Measurements from ENCODE around the gene LRRC32. TPM values are rescaled to one million over a fixed set of nuclear protein-coding genes. Genes with fewer than 3 reads are reported as not detected.

The LRRC32 gene
- total RNA-seq, 1 experiment from 2014 or later = 0.46 TPM

DNA sequence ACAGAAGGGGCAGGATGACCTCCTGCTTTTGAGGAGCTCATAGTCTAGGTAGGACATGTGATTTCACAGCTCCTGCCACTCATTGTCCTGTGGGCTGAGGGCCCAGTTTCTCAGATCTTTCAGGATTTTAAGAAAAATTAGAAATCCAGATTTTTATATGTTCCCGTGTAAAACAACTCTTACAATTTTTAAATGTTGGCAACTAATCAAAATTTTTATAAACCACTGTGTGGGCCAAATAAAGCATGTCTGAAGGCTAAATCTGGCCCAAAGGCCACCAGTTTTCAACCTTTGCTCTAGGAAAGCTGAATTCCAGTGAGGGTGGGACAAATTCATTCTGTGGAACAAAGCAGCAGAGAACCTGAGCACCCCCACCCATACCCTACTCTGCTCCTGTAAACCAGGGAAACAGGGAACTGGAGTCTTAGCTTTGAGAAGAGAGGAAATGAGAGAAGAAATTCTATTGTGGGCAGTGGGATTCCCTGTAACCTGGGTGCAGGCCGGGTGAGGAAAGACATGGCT lies 20.6 kb downstream of the LRRC32 start:
- Histone ChIP-seq H3K9ac (ENCODE audit: extremely low read depth, insufficient read length, low read length) (no peak overlapping the region), H3K56ac (ENCODE audit: insufficient read length, low read depth, low read length) (no peak overlapping the region), H2AK5ac (ENCODE audit: insufficient read length, low read length) (no peak overlapping the region), H2BK20ac (ENCODE audit: low read depth, low read length, poor library complexity, severe bottlenecking) (no peak overlapping the region), H3K18ac (ENCODE audit: insufficient read length, low read depth, low read length) (no peak overlapping the region), H3K4ac (ENCODE audit: low read depth, low read length) (no peak overlapping the region), H4K8ac (replicated peaks; ENCODE audit: insufficient read length, low read depth, low read length) (no peak overlapping the region), H3K79me1 (ENCODE audit: insufficient read depth, low read depth, low read length, poor library complexity, severe bottlenecking) (no peaks in the 10 kb centered on the region), H3K9me3 (ENCODE audit: control insufficient read depth, low read depth, low read length) (no peaks in the 10 kb centered on the region), H3K79me2 (ENCODE audit: insufficient read depth, low read length) (no peaks in the 10 kb centered on the region), H3K14ac (ENCODE audit: insufficient read depth, low read length) (no peak overlapping the region), H2AFZ (ENCODE audit: low read length) (no peak overlapping the region), H3K23me2 (ENCODE audit: insufficient read length, low read depth, low read length, poor library complexity, severe bottlenecking) (no peaks in the 10 kb centered on the region), H4K5ac (ENCODE audit: insufficient read length, low read depth, low read length) (no peak overlapping the region), H3K27me3 (ENCODE audit: insufficient read depth, low read length) (no peaks in the 10 kb centered on the region), H2BK5ac (ENCODE audit: insufficient read length, low read length) (no peak overlapping the region), H3T11ph (ENCODE audit: low read length) (no peak overlapping the region), H2BK15ac (ENCODE audit: low read depth, low read length) (no peak overlapping the region), H2BK120ac (ENCODE audit: low read depth, low read length, poor library complexity, severe bottlenecking) (no peak overlapping the region), H4K20me1 (ENCODE audit: control insufficient read depth, insufficient read depth, insufficient read length) (no peaks in the 10 kb centered on the region), H3K23ac (ENCODE audit: insufficient read length, low read depth, low read length) (no peak overlapping the region), H4K91ac (ENCODE audit: insufficient read length, low read depth, low read length) (no peak overlapping the region), H3K4me1 (ENCODE audit: insufficient read depth, low read length) (no peaks in the 10 kb centered on the region), H3K27ac (ENCODE audit: insufficient read length, low read depth, low read length) (no peak overlapping the region), H3K4me2 (ENCODE audit: insufficient read depth, insufficient read length, low read length) (no peak overlapping the region), H2BK12ac (ENCODE audit: insufficient read length, low read depth, low read length) (no peak overlapping the region)
- DNase-seq = no peak
- peaks cover 10 to 11% of the 10 kb centered on the region in 2 experiments; a peak in 4 of 5 replicates for H3K9me3 Mint-ChIP-seq
- TF ChIP-seq, protein P1, sequence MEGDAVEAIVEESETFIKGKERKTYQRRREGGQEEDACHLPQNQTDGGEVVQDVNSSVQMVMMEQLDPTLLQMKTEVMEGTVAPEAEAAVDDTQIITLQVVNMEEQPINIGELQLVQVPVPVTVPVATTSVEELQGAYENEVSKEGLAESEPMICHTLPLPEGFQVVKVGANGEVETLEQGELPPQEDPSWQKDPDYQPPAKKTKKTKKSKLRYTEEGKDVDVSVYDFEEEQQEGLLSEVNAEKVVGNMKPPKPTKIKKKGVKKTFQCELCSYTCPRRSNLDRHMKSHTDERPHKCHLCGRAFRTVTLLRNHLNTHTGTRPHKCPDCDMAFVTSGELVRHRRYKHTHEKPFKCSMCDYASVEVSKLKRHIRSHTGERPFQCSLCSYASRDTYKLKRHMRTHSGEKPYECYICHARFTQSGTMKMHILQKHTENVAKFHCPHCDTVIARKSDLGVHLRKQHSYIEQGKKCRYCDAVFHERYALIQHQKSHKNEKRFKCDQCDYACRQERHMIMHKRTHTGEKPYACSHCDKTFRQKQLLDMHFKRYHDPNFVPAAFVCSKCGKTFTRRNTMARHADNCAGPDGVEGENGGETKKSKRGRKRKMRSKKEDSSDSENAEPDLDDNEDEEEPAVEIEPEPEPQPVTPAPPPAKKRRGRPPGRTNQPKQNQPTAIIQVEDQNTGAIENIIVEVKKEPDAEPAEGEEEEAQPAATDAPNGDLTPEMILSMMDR (conservative IDR thresholded peaks at IDR 0.05) = no peak
- no peaks in the 10 kb centered on the region; a peak in 2 of 7 replicates for H3K36me3 Mint-ChIP-seq (ENCODE audit: insufficient read depth in 1 of 3, low read depth in 3 of 3)
- no CpG with 5 or more reads among the region's 2 CpGs for WGBS (ENCODE audit: extremely low coverage, insufficient read length, low lambda C conversion rate)
- peaks cover 4% of the 10 kb centered on the region; the same call in 1 of the 2 replicates for H3K27me3 Mint-ChIP-seq (ENCODE audit: low read depth)
- H3K27ac Mint-ChIP-seq = no peak overlapping the region
- no peak overlapping the region for H3K4me3 Mint-ChIP-seq
- H3K4me1 Mint-ChIP-seq = peaks cover 3 to 5% of the 10 kb centered on the region in 2 experiments; a peak in 3 of 4 replicates

All from H9 (cell line).